Activated CD8-positive, alpha-beta memory T cell treated with anti-CD3 and anti-CD28 coated beads for 48 hours (primary cell): ENCODE data around the gene RAB37.

Experiments used
- DNase-seq, 3 experiments: peaks; one replicate each; pipeline ENCODE4 v3.0.0-alpha.2; 2020; ENCODE audit warnings: low read depth in 2 of 3, low spot score in 2 of 3

Gene RAB37

DNA sequence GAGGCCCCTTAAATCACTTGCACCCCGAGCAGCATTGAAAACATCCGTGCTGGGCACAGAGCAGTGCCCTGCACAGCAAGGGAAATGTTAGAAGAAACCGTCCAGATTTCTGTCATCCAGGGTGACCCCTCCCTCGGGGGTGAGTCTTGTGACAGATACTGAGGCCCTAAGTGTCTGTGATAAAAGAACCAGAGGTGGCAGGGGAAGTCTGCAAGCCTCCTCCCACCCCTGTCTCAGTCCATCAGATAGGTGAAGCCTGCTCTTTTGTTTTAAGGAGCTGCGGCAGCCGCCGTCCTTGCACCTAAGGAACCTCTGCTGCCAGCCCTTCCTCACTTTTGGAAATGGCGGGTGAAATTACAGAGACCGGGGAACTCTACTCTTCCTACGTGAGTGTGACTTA, 39.9 kb downstream of the RAB37 start:
- DNase-seq, result no peak

DNA sequence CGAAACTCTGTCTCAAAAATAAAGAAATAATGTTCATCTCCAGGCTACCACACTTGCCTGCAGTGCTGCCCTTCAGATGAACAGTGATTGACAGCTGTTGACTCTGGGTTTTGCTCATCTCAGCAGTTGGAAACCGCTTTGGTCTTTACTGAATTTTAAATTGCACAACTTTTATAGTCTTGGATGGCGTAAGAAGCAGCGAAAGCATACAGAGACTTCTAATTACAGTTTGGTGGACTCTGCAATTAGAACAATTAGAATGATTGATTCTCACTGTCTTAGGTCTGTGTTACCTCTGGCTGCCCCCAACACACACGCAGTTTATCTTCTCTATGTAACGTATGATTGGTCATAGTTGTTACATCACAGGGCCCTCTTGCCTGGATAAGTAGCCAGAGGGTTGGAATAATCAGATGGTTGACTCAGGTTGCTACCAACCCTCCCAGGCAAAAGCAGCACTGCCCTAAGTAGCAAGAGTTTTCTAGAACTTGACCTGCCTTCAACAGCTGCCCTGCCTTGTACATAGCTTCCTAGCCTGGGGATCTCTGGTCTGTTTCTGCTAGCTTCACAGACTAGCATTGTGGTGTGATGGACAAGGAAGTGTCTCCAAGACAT, 41.0 kb downstream of the RAB37 start:
- no peak for DNase-seq

DNA sequence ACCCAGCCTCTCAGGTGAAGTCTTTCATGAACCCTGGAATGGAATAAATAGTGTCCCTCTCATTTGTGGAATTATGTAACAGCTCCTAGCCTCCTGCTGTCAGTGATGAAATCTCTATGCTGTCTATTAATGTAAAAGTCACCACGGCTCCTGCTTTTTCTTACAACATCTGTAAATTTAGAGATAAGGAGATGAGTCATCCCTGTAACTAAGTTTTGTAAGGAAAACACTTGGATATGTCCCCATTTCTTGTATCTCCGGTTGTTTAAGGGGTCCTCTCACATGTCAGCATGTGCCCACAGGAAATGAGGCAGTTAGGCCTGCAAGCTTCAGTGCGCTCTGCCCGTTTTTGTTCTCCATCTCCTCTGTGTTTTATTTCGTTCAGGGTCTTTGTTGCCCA, 41.9 kb downstream of the RAB37 start:
- no peak for DNase-seq

DNA sequence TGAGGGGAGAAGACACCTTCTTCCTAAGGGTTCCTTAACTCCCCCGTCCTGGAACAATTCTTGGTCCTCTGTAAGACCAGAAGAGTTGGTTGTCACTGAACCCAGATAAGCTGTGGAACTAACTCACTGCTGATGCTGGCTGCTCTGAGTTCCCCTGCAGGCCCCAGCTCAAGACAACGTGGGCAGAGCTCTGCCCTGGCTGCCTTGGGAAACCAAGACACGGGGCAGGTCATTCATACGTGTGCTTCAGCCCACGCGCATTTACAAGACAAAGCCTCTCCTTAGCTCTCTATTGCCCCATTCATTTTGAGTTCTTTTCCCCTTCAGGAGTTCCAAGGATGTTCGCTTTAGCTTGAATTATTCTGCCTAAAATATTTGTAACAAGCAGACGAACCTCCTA, 42.4 kb downstream of the RAB37 start:
- no peak for DNase-seq

DNA sequence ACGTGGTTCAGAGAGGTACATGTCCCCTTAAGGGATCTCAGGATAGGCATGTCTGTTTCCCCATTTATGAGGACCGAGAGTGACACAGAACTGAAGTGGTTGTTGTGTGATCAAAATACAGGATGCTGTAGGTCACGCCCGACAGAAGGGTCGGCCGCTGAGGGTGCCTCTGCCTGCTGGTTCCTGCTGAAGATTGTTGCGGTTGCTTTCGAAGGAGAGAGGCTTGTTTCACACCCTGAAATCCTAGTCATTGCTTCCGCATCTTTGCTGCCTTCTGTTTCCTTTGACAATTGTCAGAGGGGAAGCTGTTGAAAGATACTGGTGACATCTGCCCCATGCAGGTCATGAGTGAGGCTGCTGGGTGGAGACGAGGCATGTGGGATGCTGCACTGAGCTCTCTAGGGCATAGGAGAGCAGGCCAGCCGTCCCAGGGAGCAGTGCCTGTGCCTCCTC, 42.9 kb downstream of the RAB37 start:
- no peak for DNase-seq

DNA sequence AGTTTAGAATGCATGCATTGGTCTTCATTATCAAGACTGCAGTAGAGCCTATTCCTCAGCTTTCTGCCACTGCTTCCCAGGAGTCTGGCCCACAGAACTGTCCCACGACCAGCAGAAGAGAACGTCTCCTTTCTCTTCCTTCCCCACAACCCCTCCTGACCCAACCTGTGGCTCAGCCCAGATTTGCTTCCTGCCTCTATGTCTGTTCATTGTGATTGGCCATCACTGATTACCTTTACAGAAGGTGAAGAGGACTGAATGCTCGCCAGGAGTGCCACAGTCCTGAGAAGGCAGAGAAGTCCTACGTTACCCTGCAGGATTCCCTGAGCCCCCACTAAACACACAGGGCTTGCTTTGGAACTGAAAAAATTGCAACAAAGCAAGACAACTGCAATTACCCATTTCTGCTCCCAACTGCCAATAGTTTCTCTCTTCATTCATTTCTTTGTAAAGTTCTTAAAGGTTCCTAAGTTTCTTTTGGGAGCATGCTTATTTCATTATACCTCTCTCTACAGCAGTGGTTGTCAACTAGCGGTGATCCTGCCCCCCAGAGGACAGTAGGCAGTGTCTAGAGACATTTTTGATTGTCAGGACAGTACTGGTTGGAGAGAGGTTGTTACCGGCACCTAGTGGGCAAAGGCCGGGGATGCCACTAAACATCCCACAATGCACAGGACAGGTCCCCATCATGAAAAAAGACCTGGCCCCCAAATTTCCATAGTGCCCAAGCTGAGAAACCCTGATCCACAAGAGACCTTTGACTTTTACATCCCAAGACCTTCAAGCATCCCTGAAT, 43.6 kb downstream of the RAB37 start:
- no peak for DNase-seq

DNA sequence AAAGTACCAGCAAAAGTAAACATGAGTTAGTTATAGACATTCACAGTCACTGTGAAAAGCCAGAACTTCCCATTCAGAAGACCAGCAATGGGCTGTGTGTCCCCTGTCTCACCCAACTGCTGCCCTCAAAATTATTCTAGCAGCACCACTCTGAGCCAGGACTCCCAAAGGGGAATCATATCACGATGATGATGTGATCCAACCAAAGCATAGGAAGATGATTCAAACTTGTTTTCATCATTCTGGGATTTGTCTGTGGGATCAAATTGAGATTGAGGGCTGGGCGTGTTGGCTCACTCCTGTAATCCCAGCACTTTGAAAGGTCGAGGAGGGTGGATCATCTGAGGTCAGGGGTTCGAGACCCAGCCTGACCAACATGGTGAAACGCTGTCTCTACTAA, 45.5 kb downstream of the RAB37 start:
- no peak for DNase-seq

DNA sequence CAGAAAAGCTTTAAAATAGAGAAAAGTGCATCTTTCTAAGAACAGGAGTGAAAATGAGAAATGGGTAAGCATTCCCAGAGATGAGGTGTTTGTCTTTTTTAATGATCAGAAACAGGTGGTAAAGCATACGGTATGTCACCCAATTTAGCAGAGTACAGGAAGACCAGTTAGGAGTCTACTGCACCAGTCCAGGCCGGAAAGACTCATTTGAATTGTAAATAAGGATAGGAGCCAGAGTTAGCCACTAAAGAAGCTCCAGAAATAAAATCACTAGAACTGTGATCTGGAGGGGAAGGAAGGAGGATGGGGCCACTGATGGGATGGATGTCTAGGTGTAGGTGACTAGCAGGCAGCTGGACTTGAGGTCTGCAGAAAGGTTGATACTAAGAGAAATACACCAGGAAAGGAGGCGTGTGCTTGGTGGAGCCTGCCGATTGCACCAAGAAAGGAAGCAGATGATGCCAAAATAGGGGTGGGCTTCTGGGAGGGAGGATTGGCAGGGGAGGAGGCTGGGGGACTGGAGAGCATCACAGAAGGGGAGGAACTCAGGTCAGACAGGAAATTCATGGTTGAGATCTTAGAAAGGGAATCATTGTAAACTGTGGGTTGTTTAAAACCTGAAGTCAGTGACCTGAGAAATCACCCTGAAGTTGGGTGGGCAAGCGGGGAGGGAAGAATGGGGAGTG, 47.2 kb downstream of the RAB37 start:
- DNase-seq, result no peak

DNA sequence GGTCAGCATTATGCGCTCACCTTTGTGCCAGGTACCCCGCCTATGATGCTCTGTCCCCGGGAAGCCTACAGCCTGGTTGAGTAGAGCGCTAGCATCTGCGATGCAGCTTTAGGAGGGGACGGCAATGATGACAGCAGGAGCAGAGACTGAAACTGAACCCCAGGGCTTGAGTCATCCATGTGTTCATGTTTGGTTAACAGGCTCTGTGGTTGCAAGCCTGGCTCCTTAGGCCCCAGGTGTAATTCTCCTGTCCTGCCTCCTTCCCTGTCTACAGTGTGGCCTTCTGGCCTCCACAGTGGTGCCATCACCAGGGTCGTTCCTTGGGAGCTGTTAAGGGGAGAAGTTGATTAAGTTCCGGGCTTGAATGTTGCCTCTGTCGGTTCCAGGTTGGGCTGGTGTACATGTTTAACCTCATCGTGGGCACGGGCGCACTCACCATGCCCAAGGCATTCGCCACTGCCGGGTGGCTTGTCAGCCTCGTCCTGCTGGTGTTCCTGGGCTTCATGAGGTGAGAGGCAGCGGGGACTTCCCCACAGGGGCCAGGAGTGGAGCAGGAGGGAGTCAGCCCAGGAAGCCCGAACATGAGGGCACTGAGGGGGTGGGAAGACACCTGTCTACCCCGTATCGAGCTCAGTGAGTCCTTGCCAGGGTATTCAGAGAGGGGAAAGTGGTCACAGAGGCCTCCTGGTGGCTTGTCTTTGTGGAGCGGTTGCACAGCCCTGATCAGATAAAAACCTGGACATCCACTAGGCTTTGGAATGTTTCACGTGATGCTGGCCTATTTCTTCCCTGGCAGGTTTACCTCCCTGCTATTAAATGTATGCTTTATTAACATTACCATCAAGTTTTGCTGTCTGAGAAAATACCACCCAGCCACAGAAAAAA, 48.3 kb downstream of the RAB37 start:
- DNase-seq, result no peak

DNA sequence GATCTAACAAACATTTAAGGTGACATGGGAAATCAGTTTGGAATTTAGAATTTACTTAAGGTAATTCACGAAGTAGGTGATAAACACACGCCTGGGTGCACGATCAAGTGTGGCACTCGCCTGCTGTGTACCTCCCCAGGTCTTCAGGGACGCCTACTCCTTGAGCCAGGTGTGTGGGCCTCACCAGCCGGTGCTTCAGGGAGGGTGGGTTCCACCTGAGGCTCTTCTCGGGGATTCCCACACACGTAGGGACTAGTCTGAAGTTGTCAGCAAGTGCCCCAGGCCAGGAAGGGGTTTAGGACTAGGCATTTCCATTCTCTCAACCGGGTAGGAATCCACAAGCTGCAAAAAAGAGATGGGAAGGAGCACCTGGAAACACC, 48.9 kb downstream of the RAB37 start:
- DNase-seq, result no peak

DNA sequence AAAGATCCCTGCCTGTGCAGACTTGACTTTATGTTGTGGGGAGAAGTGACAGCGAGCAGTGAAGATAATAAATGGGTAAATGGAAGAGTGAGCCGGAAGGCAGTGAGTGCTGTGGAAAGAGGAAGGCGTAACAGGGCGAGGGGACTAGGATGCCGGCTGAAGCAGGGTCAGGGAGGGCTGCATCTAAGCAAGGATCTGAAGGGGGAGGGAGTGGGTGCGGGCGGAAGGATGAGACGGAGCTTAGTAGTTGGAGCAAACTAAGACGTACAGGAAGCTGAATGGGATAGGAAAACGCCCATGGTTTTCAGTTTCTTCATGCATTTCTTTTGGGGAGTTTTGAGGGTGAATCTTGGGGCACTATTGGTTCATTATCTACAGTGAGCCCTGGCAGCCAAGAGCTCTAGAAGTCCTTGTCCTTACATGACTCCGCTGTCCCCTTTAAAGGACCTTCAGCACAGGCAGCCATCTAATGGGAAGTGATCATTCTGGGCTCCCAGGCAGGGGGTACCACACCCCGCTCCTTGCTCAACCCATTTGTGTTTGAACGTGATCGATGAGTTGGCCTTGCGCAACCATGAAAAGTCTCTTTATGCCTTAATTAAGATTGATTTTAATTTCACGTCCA, 49.5 kb downstream of the RAB37 start:
- no peak for DNase-seq

DNA sequence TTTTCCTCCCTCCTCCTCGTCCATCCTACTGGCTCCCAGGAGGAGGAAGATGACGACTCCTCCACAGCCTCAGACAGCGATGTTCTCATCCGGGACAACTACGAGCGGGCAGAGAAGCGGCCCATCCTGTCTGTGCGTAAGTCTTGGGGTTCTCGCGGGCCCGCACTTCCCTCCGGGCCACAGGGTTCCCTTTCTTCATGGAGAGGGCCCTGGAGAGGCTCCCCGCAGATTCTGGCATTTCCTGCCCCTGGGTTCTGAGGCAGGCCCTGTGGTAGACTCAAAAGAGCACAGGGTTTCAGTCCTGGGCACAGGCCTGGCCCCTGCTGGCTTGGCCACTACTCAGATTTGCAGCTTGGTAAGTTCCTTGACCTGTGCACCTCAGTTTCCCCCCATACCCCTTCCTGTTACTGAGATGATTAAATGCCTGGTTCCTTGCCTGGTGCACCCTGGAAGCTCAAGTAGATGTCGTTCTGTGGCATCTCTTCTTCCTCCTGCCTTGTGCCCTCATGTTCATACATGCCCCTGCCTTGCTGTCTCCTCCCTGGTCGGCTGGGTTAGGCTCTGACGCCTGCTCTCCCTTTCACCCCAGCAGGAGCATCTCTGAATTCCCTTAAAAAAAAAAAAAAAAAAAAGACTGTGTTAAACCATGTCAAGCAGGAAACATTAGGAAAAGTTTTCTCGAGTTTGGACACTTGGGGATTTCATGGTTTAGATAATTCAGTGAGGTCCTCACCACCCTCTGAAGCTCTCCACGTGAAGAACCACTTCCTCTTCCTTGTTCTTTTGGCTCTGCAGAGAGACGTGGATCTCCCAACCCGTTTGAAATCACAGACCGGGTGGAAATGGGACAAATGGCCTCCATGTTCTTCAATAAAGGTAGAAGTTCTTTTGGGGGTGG, 53.4 kb downstream of the RAB37 start:
- DNase-seq, result no peak

DNA sequence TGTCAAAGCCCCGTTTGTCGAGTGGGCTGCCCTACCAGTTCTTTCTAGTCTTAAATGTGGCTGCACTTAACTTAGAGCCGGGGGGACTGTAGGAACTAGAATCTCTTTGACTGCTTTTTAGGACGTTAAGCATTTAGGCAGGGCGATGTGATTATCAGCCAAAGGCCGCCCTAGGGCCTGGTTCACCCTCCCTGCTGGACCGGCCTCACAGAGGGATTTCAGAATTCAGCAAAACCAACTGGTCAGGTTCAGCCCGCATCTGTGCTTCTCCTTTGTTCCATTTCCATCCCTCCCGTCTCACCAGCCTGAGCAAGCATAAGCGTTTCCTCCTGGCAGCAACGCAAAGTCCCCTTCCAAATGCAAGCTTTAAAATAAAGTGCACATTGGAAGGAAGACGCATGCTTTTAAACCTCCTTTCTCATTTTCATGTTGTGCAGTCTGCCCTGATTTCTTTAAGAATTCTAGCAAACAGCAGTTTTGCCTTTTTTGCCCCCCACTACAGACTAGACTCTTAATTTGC, 55.6 kb downstream of the RAB37 start:
- DNase-seq, result no peak

DNA sequence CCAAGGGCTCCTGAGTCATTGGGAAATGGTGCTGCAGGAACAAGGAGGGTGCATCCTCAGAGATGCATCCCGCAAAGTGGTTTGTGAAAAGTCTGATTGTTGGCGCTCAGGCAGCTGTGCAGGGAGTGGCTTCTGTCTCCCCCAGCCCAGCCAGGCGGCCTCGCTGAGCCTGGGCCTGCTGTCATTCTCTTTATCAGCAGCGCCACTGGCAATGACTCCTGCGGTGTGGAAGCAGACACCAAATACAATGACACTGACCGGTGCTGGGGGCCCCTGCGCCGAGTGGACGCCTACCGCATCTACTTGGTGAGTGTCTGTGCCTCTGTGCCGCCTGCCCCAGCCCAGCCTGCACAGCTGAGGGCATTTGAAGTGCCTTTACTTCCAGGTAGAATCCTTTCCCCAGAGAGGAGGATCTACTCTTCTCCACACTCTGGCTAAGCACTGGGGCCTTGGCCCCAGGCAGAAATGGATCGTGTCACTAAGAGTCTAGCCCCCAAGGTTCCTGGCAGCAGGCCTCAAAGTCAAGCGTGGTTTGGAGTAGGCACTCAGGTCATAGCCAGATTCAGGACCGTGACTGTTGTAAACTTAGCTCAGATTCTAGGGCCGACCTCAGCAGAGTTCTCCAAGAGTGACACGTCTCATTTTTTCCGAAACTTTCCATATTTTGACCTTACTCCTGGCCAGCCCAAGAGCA, 58.4 kb downstream of the RAB37 start:
- no peak for DNase-seq

DNA sequence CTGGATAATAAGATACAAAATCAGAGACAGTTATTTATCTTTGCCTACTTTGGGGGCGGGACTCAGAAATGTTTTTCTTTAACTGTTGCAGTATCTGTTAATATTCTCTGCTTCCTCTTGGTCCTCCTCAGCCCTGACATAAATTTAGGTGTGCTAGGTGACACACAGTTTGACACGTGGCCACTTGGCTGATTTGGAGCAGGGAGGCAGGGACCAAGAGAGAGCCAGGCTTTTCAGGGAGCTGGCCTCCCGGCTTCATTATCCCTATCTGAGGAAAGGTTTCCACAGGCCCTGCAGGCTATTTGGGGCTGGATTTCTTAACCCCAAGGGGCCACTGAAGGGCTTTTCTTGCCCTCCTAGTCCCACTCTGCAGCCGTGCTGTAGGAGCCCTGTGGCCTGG, 59.2 kb downstream of the RAB37 start:
- DNase-seq, result no peak

DNA sequence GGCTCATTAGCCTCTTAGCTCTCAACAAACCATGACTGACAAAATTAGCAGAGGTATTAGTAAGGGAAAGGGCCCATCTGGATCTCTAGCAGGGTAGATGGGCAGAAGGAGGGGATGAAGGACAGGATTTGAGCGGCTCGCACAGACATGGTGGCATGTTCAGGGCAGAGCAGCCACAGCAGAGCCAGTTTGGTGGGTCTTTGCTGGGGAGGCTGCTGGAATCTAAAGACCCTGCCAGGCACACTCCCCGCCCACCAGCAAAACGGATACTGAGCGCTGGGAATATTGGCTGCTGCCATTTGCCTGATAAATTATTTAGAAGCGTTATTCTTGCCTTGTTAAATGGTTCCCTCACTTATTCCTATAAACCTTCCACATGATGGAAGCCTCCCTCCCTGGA, 59.8 kb downstream of the RAB37 start:
- no peak for DNase-seq
